NCI-H1048 (cell line): ENCODE results near the gene TUBA1B.

Experiments used
- DNase-seq: peaks from one replicate; lab custom pipeline; 2025; lab: John Stamatoyannopoulos, UW

TUBA1B gene

DNA sequence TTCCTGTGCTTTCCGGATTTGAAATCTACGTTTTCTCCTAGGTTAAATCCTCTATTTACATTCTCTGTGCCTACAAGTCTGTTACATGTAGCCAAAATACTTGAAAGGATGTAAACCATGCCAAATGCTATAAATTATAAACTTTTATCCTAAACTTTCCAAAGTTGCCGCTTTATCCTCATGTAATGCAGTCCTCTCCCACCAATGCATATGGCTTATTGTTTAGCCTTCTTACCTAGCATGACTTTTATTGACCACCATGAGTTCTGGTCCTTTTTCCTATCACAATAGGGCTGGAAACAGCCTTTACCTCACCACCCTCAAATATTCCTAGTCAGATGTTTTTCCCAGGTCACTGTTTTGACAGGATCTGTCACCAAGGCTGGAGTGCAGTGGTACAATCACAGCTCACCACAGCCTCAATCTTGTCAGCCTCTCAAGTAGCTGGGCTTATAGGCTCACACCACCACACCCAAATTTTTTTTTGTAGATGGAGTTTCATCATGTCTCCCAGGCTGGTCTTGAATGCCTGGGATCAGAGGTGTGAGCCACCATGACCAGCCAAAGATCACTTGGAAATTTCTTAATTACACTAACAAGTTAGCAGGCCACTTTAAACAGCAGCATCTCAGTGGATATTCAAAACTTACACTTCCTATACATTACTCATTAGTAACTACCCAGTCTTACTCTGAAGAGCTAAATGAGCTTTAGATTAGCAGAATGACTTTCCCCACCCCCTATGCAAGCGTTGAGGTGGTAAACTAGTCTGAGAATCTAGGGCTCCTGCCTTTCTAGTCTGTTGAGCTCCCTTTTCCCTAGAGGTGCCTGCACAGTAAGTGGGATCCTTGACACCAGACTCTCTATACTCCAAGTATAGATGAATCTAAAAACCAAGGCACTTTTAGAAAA lies 4.1 kb downstream of the TUBA1B start:
- no peak for DNase-seq

DNA sequence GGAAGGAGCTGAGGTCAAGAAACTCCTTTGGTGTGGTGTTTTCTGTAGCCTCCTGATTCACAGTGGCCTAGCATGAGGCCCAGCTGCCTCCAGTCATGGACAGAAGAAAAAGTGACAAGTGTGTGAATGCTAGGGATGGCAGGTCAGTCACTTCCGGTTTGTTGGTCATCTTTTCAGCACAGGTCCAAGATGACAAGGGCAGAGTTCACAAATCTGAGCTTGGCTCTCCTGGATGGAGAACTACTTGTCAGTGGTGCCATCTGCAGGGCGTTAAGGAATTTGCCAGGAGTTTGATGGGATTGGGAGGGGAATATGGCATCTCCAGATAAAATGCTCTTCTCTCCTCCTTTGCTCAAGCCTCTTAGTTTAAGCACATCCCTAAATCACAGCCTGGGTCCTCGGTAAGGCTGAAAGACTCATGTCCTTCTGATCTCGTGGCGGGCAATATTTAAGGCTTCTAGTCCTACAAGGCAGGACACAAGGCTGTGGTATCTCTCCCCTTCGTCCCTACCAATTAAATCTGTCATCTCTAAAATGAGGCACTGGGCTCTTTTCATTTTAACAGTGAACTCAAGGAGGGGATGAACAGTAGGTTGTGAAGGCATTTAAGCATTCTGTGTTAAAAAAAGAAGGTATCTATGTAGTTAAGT lies 10.0 kb downstream of the TUBA1B start:
- no peak for DNase-seq

DNA sequence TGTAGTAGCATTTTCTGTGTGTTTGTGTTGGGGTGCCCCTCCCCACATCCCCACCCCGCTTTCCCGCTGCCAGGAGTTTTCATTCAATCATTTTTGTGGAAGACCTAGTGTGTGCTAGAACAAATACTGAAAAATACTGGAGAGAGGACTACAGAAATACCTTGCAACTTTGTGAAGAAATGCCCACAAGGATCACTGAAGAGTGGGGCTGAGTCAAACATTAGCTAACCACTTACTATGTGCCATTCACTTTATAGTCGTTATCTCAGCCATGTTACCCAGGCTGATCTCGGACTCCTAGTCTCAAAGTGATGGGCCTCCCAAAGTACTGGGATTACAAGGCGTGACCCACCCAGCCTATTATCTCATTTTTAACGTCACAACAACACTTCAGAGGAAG lies 20.0 kb downstream of the TUBA1B start:
- no peak for DNase-seq

DNA sequence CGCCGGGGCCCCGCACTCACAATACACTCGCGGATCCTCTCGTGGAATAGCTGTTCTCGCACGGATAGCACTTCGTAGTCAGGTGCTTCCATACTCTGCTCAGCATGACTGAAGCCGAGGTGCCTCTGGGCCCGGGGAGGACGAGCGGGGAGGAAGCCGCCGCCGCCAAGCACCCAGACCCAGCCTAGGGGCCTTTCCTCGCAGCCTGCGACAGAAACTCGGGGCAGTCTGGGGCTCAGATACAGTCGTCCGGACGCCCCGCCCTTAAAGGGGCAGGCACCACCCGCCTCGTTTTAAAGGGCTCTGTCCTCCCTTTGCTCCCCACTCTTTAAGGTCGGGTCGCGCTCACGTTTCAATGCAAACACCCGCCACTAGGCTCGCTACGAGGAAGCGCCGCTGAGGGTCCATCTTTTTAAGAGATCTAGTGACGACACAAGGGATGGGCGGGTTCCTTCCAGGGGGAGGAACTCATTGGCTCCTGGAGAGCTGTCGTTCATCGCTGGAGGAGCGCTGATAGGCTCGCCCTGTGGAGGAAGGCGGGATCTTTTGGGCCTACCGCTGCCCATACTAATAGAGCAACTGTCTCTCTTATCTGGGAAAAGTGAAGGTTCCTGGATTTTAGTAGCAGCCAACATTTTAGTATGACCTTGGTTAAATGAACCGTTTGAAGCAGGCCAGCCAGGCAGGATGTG lies 20.6 kb downstream of the TUBA1B start, which contains the start of gene LMBR1L:
Gene LMBR1L, minus strand, starts transcription at position 384 of the 692 bp plus-strand sequence. Its CDS starts 292 bp downstream, at position 92.
- peak; percentile 87 for DNase-seq

DNA sequence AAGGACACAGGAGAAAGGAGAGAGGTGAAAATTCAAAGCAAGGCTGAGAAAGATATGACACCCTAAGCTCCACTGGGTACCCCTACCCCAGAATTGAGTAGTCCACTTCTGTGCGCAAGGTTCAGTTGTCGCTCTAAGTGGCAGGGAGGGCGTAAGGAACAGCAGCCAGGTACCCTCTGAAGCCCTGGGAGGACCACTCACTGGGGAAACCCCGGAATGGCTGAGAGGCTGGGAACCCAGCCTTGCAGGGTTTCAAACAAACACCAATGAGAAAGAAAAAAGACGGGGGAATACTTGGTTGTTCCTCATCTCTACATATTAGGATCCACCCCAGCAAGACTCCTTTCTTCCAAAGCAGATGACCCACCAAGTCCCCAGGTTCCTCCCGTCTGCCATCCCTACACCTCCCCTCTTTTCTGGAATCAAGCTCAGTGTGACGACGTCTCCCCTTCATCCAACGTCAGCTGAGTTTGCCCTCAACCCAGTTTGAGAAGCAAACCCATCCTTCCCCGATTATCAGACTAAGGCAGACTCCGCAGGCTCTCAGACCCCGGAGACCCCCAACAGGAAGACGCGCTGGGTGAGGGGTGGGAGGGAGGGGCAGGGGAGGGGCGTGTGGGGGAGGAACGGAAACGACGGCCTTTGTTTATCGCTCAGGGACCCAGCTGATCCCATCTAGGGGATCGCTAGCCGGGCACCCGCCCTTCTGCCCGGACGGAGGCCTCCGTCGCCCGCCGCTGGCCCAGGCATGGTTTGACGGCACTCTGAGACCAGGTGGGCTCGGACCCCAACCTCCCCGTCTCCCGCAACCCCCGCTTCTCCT lies 21.3 kb downstream of the TUBA1B start:
- no peak for DNase-seq

DNA sequence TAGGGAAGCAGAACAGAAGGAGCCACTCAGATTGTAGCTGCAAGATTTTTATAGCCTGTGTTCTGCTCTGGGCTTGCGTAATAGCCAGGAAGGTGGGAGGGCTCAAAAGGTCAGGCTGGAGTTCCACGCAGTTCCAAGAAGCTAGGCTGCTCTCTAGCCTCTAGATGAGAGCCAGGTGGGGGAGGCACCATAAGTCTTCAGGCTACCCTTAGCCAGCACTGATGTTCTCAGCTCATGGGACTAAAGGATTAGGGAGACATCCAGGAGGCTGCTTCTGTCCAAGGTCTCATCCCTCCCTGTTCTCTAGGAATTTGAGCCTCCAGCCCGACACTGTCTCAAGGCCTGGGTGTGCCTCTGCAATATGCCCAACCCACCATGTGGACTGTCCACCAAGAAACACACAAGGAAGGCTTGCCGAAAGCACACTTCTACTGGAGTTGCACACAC lies 22.2 kb downstream of the TUBA1B start:
- DNase-seq, result no peak

DNA sequence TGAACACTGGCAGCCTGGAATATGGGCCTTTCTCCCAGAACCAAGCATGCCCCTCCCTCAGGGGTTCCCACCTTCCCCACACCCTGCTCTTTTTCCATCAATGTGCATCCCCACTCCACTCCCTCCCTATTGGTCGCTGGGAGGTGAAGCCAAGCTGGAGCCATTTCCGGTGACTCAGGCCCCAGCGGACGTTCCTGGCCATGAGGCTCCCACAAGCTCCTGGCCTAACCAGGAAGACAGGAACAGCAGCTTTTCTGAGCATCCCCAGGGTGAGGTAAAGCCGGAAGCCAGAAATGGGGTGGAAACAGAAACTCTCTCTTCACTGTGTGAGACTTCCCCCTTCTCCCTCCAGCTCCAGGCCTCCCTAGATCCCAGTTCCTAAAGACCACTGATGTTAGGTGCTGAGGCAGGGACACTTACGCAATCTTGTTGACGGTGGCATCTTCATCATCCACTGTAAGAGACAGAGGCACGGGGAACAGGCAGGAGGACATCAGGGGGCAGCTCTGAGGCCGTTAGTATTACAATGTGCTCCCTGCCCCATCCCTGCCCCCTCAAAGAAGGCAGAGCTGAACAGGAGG lies 25.6 kb downstream of the TUBA1B start:
- no peak for DNase-seq

DNA sequence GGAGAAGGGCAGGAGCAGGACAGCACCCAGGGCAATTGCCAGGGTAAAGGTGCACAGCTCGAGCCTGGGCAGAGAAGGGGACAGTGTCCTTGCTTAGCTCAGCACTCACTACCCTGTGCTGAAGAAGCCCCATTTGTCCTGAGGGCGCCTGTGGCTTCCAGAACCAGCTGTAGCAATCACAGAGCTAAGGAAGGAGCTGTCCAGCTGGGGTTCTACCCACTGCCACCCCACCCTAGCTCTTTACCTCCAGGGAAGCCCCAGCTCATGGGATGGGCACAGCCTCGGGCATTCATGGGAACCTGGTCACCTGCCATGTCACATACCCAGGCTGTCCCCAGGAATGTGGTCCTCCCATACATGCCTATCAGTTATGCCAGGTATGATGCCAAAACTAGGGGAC lies 26.4 kb downstream of the TUBA1B start:
- no peak for DNase-seq

DNA sequence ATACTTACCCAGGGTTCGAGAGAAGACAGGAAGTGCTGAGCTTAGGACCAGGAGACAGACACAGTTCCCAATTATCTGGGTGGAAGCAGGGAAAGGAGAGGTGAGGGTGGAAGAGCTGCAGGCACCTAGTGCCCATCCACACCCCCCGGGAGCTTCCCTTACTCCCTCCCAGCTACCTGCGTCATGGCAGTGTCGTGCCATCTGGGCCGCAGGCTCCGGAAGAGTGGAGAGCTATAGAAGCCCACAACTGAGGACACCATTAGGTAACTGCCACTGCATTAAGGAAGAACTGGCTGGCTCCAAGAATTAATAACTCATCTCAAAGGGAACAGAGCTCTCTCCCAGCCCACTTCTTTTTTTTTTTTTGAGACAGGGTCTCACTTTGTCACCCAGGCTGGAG lies 30.8 kb downstream of the TUBA1B start:
- DNase-seq, result no peak

DNA sequence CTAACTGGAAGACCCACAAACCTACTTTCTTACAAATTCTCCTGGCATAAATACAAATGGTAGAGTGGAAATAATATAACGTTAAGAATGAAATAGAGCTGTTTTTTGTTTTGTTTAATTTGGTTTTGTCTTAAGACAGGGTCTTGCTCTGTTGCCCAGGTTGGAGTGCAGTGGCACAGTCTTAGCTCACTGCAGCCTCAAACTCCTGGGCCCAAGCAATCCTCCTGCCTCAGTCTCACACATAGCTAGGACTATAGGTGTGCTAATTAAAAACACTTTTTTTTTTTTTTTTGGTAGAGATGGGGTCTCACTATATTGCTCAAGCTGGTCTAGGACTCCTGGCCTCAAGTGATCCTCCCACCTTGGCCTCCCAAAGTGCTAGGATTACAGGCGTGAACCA lies 32.5 kb downstream of the TUBA1B start:
- DNase-seq, result no peak

DNA sequence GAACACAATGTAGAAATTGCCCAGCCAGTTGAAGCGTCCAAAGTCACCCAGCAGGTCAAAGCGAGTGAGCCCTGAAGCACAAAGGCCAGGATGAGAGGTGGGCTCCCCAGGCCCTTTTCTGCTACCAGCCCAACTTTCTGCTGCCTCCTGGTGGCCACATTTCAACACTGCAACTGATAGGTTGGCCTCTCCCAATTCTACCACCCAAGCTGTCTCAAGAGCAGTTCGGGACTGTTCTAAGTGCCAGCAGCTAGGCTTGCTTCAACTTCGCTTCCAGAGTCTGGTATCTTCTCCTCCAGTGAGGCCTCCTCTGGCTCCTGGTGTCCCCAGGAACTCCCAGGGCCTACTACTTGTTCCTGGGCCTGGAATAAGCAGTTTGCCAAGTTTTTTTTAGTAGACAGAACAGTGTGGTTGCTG lies 33.2 kb downstream of the TUBA1B start:
- no peak for DNase-seq

DNA sequence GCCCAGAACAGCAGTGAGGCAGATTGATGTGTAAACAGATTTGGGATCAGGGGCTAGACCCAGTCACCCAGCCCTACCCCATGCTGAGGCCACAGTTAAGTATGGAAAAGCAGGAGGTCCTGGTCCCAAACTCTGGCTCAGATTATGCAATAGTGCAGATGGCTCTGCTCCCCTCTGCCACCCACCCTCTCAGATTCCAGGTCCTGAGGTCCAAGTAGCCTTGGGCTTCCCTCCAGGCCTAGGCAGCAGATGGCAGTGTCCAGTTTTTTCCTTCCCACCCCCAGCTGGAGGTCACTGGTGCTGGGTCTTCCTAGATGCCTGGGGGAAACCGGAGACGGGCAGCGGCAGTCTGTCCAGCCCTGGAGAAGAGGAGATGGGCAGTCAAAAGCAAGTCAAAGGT lies 33.8 kb downstream of the TUBA1B start:
- DNase-seq, result no peak

DNA sequence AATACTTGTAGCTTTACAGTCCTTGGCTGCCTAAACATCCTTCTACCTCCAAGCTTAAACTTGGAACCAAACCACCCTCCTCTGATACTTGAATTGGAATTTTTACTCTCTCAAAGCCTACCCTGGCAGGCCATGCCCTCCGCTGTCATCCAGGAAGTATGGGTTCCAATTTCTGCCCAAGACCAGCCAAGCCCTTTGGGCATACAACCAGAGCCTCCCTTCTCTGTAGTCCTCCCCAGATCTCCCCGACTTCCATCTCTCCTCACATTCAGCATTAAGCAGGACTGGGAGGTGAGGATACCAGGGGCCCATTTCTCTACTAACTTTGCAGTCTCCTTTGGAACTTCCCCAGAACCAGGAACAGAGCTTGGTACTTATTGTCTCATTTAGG lies 36.2 kb downstream of the TUBA1B start:
- no peak for DNase-seq

DNA sequence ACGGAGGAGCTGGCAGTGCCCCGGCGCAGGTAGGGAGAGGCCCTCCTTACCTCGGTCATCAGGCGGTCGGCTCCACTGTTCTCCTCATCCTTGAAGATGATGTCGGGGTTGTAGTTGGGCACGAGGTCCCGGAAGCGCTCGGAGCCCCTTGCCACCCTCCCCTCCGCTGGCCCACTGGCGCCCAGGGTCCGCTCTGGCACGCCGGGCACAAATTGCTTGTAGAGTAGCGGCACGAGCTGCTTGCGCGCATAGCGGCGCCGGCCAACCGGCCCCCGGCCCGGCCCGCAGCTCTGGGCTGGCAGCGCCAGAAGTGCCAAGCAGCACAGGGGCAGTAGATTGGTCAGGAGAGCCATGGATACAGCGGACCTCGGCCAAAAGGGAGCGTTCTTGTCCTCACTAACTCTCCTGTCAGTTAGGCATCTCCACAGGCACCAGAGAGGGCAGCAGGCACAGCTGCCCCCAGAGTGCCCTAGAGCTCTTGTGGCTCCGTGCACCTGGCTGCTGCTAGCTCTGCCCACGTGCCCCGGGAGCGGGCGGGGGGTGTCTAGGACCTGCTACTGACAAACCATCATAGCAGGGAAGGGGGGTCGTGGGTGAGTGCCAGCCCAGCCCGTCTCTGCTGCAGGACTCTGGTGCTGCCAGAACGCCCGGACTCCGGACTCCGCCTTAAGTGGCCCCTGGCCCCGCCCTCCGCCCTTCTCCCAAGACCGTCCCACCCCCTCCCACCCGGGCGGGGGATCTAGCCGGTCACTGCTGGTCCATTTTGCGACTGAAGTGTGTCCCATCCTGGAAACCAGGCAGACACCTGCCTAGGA lies 36.8 kb downstream of the TUBA1B start, which contains the start of gene DHH:
Gene DHH, minus strand, starts transcription at position 642 of the 815 bp plus-strand sequence. Its CDS starts 289 bp downstream, at position 353.
- no peak for DNase-seq

DNA sequence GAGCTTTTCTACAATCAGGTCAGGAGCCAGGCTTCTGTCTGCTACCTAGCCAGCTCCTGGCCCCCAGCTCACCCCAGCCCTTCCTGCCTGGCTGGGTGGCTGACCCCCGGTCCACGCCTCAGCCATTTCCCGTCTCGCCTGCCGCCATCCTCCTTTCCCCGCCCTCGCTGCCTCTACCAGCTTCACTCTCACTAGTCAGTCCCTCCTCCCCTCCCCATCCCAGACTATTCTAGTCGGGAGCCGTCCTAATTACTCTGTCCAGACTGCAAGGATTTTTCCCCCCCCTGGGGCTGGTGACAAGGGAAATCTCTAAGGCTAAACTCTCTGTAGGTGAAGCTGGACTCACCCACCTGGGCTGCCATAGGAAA lies 37.4 kb downstream of the TUBA1B start:
- DNase-seq, result no peak

DNA sequence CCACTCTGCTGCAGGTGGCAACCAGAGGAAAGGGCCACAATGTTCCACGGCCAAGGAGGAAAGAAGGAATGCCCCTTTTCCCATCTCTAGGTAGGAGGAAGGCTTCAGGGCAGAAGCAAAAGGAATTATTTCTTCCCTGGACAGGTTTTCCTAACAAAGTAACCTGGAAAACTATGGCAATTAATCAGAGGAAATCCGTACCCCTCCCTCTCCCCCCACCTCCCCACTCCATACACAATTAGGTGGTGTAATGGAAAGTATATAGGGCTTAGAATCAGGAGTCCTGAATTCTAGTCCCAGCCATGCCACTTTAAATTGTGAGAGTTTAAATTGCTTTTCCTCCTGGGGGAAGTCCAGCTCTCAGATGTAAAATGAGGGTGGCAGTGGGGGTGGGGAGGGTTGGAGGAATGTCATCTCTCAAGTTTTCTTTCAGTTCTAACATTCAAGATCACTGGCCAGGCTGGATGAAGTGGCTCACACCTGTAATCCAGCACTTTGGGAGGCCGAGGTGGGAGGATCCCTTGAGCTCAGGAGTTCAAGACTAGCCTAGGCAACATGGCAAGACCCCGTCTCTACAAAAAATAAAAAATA lies 38.3 kb downstream of the TUBA1B start:
- DNase-seq, result no peak

DNA sequence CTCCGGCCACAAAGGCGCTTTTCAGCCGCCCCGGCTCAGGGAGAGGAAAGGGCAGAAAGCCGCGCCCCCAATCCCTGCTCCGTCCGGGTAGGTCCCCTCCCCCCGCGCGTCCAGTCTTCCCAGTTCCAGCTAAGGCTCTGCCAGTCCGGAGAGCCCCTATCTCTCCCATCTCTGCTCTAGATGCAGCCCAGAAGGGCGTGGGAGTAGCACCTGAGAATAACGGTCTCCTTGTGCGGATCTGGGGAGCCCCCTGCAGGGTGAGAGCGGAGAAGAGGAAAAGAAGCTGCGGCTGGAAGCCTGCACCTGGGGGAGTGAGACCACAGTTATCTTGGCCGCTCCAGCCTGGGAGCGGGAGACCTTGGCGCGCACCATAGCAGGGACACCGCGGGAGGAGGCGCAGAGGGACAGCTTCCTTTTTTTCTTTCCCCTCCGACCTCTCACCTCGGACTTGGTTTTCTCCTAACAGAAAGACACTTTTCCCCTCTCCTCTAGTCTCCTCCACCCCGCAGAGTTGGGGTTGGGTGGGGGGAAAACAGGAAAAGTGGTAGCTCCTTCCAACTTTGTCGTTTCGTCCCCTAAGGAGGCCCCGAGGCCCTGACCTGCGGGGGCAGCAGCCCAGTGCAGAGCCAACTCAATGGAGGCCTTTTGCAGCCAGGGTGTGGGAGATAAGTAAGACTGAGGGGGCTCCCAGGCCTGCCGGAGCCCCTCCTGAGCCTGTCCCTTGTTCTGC lies 38.9 kb downstream of the TUBA1B start:
- no peak for DNase-seq

DNA sequence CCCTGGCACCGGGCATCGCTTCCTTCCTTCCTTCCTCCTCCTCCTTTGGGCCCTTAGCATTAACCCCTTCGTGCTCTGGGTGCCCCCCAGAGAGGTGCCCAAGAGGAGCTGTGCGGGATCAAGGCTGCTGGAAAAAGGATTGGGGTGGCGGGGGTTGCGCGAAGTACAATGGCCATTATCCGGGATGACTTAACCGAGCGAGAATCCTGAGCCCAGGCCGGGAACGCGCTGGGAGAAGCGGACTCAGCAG lies 39.4 kb downstream of the TUBA1B start:
- no peak for DNase-seq

DNA sequence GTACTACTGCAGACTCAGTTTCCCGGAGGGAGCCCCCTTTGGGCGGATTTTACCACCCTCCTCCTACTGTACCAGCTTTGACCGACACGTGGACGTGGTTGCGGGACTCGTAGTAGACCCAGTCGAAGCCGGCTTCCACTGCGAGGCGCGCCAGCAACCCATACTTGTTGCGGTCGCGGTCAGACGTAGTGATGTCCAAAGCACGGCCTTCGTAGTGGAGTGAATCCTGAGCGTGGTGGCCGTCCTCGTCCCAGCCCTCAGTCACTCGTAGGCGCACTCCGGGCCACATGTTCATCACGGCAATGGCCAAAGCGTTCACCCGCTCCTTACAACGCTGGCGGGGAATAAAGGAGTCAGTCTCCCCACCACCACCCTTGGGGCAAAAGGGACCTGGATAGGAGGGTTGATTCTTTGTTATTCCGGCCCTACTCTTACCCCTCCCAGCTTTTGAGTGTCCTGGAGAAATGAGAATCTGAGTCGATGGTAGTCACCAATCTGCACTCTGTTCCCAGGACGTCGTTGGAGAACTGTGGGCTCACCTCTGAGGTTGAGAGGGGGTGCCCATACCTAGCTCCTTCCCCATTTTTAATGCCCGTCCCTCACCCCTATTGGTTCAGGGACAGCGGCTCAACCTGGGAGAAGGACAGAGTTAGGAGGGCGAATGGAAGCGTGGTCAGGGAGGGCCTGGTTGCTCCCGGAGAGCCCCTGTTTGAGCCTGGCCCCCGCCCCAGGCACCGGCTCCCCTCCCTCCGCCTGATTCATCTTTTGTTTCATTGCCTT lies 39.9 kb downstream of the TUBA1B start:
- DNase-seq, result no peak
